GM12878 (cell line): ENCODE results near the gene AKAP13. TPM values are rescaled to one million over a fixed set of nuclear protein-coding genes. Genes with fewer than 3 reads are reported as not detected.

Experiments
- ATAC-seq: fragments of 200-7000 bp; cut with Tn5 transposase; 3 replicates; pipeline ENCODE4 v1.9.1; 2020; ENCODE audit warnings: mild to moderate bottlenecking, moderate library complexity
- BruUV-seq: library from RNA; stranded (reverse); fragments of 400-500 nt; replicated peaks from 2 replicates; lab custom pipeline; 2021; lab: Mats Ljungman, UMichigan
- CTCF ChIA-PET: fragments of 300-600 bp; sonication (Branson Sonifier 250); formaldehyde crosslinking; extraction: SDS; loops from one replicate; lab custom pipeline; 2021; ENCODE audit warnings: inconsistent platforms; lab: Yijun Ruan, JAX
- POLR2A ChIA-PET: fragments of 350-600 bp; formaldehyde crosslinking; extraction: SDS; loops from one replicate; lab custom pipeline; 2021; ENCODE audit warnings: inconsistent platforms; lab: Charles Lee
- RAD21 ChIA-PET: fragments of 300-600 bp; sonication (Branson Sonifier 250); formaldehyde crosslinking; loops from one replicate; lab custom pipeline; 2023; ENCODE audit warnings: antibody characterized with exemption; ENCODE audit not compliant: unreplicated experiment; lab: Charles Lee
- SMC1A ChIA-PET: fragments of 300-600 bp; sonication (Branson Sonifier 250); formaldehyde crosslinking; loops from one replicate; lab custom pipeline; 2023; ENCODE audit not compliant: unreplicated experiment, uncharacterized antibody; lab: Charles Lee
- DNase-seq: peaks from one replicate; pipeline ENCODE4 v3.0.0-alpha.2; 2011; ENCODE audit warnings: low read depth, low spot score
- FAIRE-seq: peaks from 3 replicates; lab custom pipeline; 2011; peaks lifted over from hg19 to GRCh38; lab: Jason Lieb, UNC
- H2AFZ ChIP-seq: 2 replicates; pipeline ENCODE4 v1.6.0; 2011; ENCODE audit warnings: low read depth, low read length, control low read depth; ENCODE audit not compliant: control insufficient read depth
- H3K27ac ChIP-seq: 2 replicates; pipeline ENCODE4 v1.5.1; 2011; ENCODE audit warnings: control low read depth; ENCODE audit not compliant: control insufficient read depth, insufficient read depth
- H3K27me3 ChIP-seq, 2 experiments: replicated peaks in 1 of 2; 2 replicates each; pipeline versions ENCODE4 v1.6.0 to v1.6.1; 2011; ENCODE audit warnings: low read length in 1 of 2; ENCODE audit not compliant: control insufficient read depth in 2 of 2, insufficient read depth in 2 of 2
- H3K36me3 ChIP-seq, 2 experiments: 2 replicates each; pipeline ENCODE4 v1.5.1; 2011; ENCODE audit warnings: low read length in 1 of 2; ENCODE audit not compliant: control insufficient read depth in 2 of 2, insufficient read depth in 2 of 2
- H3K4me1 ChIP-seq: 2 replicates; pipeline ENCODE4 v1.6.1; 2011; ENCODE audit warnings: mild to moderate bottlenecking, low read length, moderate library complexity, mixed read lengths; ENCODE audit not compliant: control insufficient read depth, insufficient read depth
- H3K4me2 ChIP-seq: 2 replicates; pipeline ENCODE4 v1.6.0; 2011; ENCODE audit warnings: control low read depth; ENCODE audit not compliant: control insufficient read depth, insufficient read depth
- H3K4me3 ChIP-seq: fragments of 200-600 bp; sonication (generic); 2 replicates; pipeline ENCODE4 v1.5.1; 2016
- H3K79me2 ChIP-seq: 2 replicates; pipeline ENCODE4 v1.6.0; 2011; ENCODE audit warnings: low read length; ENCODE audit not compliant: control insufficient read depth, insufficient read depth
- H3K9ac ChIP-seq: 2 replicates; pipeline ENCODE4 v1.8.0; 2011; ENCODE audit warnings: low read length, control low read depth, mixed read lengths; ENCODE audit not compliant: control insufficient read depth, insufficient read depth
- H3K9me3 ChIP-seq: replicated peaks from 3 replicates; pipeline ENCODE4 v1.5.1; 2011; ENCODE audit warnings: mild to moderate bottlenecking, low read length; ENCODE audit not compliant: control insufficient read depth, insufficient read depth
- H4K20me1 ChIP-seq: 2 replicates; pipeline ENCODE4 v1.6.0; 2011; ENCODE audit not compliant: control insufficient read depth, insufficient read depth
- CREB1 ChIP-seq: IDR thresholded peaks from 2 replicates; pipeline ENCODE4 v1.6.1; 2012; ENCODE audit warnings: low read depth, mild to moderate bottlenecking, inconsistent platforms
- KDM1A ChIP-seq: fragments of 200-600 bp; sonication (generic); IDR thresholded peaks from 2 replicates; pipeline ENCODE4 v1.6.1; 2016; ENCODE audit warnings: borderline replicate concordance
- SKIL ChIP-seq: fragments of 450-650 bp; IDR thresholded peaks from 2 replicates; pipeline ENCODE4 v1.6.1; 2017; ENCODE audit warnings: mild to moderate bottlenecking, low read depth, inconsistent platforms; ENCODE audit not compliant: poor library complexity, severe bottlenecking
- SUPT20H ChIP-seq: IDR thresholded peaks from 2 replicates; pipeline ENCODE4 v1.6.1; 2011; ENCODE audit warnings: low read depth, mild to moderate bottlenecking, low read length, moderate library complexity, borderline replicate concordance; ENCODE audit not compliant: control insufficient read depth
- TCF3 ChIP-seq: IDR thresholded peaks from 2 replicates; pipeline ENCODE4 v1.6.1; 2012; ENCODE audit warnings: low read depth, mild to moderate bottlenecking, low read length, borderline replicate concordance; ENCODE audit not compliant: insufficient read depth
- ZNF622 ChIP-seq: fragments of 450-650 bp; IDR thresholded peaks from 2 replicates; pipeline ENCODE4 v1.6.1; 2017; ENCODE audit warnings: mild to moderate bottlenecking, inconsistent platforms
- WGBS: methylation state at CpG from one replicate; pipeline ENCODE4 v1.1.6; 2016; ENCODE audit warnings: low lambda C conversion rate; ENCODE audit not compliant: insufficient replicate concordance, insufficient coverage; ENCODE audit errors: missing lambda C conversion rate; 5-methylcytosine and 5-hydroxymethylcytosine counted together
- in situ Hi-C: fragments of 300-500 bp; cut with MboI; formaldehyde crosslinking; loops from 9 replicates; pipeline ENCODE4 v1.14.3; 2018; ENCODE audit warnings: mixed read lengths
- intact Hi-C: fragments of 100-400 bp; cut with micrococcal nuclease; formaldehyde crosslinking; loops from one replicate; pipeline ENCODE4 v1.14.2; 2022; ENCODE audit not compliant: unreplicated experiment
- polyA plus RNA-seq, 11 experiments: library from polyadenylated mRNA; depleted of rRNA in 4 of 11; unstranded in 6 of 11; stranded (reverse) in 5 of 11; fragments of >200 nt; fragmentation: Nextera tagmentation in 4 of 11; fragmentation: Illumina TruSeq in 1 of 11; extraction: Ambion mirVana in 4 of 11; extraction: Trizol in 1 of 11; gene quantifications; 1 replicate in 1 of 11; 2 replicates in 10 of 11; pipeline versions ENCODE4 v1.2.1 to v1.2.3, GENCODE V29; 2011 to 2016; ENCODE audit warnings: inconsistent platforms in 2 of 11, missing spikeins in 2 of 11, low read depth in 1 of 11
- total RNA-seq, 4 experiments: library from RNA; depleted of rRNA in 3 of 4; stranded (reverse); fragments of >200 nt in 3 of 4; fragmentation: Illumina TruSeq in 1 of 4; extraction: Trizol in 1 of 4; gene quantifications; 2 replicates each; pipeline versions ENCODE4 v1.2.1 to v1.2.3, GENCODE V29; 2013 to 2021

The AKAP13 gene
- total and polyA plus RNA-seq, 10 of the 15 experiments (the other 5 are each of a cell fraction or from before 2014, with no cell fraction given) = 14.4 to 74.9 (median 55.1) TPM

GRCh38 chr15:85771271-85771670, 390.9 kb downstream of the AKAP13 start:
- FAIRE-seq = no peak
- CTCF ChIA-PET = no interaction called here

More at GRCh38 chr15:85771271-85771670, 390.9 kb downstream of the AKAP13 start:
- Histone ChIP-seq H3K9ac (no peak overlapping the region), H4K20me1 (no peaks in the 10 kb centered on the region), H3K4me2 (no peak overlapping the region), H3K79me2 (no peaks in the 10 kb centered on the region), H2AFZ (no peak overlapping the region), H3K4me3 (no peak overlapping the region), H3K4me1 (no peaks in the 10 kb centered on the region), H3K27me3 (no peaks in the 10 kb centered on the region), H3K27ac (no peak overlapping the region), H3K36me3 (no peaks in the 10 kb centered on the region; a peak in 1 of 4 replicates), H3K9me3 (no peaks in the 10 kb centered on the region; the same call in 2 of the 3 replicates)
- ChIA-PET RAD21 (no interaction called here), POLR2A (no interaction called here), SMC1A (no interaction called here)
- ATAC-seq (no peak), DNase-seq (no peak)
- intact Hi-C loops (no loop called here), in situ Hi-C loops (no loop called here)
- no TSS peak for BruUV-seq
- TF ChIP-seq SKIL = no peak
- no peak for TF ChIP-seq KDM1A
- no peak for TF ChIP-seq SUPT20H
- TF ChIP-seq ZNF622 = no peak
- no peak for TF ChIP-seq TCF3
- no peak for TF ChIP-seq CREB1
- WGBS = 61% methylated on average over 5 of the region's 5 CpGs
